Fibroblast of pulmonary artery (primary cell): Measurements from ENCODE around the gene PKD2.

ENCODE experiments used
- DNase-seq: peaks from one replicate; pipeline ENCODE4 v3.0.0-alpha.2; 2010; ENCODE audit warnings: low read depth
- H3K4me3 ChIP-seq: replicated peaks from 2 replicates; pipeline ENCODE4 v1.5.1; 2011; ENCODE audit warnings: low read depth, mild to moderate bottlenecking, control low read depth, low read length, moderate library complexity
- TF ChIP-seq, protein P1 (sequence below): IDR thresholded peaks from 2 replicates; pipeline ENCODE4 v1.5.1; 2011; ENCODE audit warnings: mild to moderate bottlenecking, control low read depth, low read length, inconsistent platforms; ENCODE audit errors: missing control alignments

PKD2 gene

DNA sequence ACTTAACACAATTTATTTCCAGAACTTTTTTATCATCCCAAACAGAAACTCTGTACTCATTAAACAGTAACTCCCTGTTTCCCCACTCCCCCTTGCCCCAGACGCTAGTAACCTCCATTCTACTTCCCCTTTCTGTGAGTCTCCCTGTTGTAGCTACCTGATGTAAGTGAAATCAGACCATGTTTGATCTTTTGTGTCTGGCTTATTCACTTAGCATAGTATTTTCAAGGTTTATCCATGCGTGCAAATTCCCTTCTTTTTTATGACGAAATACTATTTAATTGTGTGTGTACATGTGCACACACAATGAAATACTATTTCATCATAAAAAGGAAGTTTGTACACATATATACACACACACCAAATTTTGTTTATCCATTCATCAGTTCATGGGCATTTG is 5.2 kb downstream of the PKD2 start:
- no peak overlapping the region for H3K4me3 ChIP-seq
- TF ChIP-seq, protein P1, sequence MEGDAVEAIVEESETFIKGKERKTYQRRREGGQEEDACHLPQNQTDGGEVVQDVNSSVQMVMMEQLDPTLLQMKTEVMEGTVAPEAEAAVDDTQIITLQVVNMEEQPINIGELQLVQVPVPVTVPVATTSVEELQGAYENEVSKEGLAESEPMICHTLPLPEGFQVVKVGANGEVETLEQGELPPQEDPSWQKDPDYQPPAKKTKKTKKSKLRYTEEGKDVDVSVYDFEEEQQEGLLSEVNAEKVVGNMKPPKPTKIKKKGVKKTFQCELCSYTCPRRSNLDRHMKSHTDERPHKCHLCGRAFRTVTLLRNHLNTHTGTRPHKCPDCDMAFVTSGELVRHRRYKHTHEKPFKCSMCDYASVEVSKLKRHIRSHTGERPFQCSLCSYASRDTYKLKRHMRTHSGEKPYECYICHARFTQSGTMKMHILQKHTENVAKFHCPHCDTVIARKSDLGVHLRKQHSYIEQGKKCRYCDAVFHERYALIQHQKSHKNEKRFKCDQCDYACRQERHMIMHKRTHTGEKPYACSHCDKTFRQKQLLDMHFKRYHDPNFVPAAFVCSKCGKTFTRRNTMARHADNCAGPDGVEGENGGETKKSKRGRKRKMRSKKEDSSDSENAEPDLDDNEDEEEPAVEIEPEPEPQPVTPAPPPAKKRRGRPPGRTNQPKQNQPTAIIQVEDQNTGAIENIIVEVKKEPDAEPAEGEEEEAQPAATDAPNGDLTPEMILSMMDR = no peak
- DNase-seq = no peak

DNA sequence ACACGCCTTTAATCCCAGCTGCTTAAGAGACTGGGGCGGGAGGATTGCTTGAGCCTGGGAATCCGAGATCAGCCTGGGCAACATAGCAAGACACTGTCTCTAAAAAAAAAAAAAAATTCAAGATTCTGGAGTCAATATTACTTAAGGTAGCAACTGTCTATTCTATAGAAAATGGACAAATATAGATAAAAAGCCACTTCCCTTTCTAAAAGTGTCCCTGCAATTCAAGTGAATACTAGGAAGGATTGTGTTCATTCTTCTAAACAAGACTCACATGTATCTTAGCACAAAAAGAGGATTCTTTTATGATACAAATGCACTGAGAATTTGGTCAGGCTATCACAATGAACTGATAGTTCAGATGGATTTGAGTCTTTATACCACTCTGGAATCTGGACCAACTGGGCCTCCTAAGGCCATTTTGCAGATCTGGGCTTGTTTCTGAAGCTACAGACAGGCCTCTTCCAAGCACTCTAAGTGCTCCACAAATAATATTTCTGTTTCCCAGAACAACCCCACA is 7.0 kb downstream of the PKD2 start:
- H3K4me3 ChIP-seq = no peak overlapping the region
- no peak for DNase-seq
- TF ChIP-seq, protein P1 = no peak

DNA sequence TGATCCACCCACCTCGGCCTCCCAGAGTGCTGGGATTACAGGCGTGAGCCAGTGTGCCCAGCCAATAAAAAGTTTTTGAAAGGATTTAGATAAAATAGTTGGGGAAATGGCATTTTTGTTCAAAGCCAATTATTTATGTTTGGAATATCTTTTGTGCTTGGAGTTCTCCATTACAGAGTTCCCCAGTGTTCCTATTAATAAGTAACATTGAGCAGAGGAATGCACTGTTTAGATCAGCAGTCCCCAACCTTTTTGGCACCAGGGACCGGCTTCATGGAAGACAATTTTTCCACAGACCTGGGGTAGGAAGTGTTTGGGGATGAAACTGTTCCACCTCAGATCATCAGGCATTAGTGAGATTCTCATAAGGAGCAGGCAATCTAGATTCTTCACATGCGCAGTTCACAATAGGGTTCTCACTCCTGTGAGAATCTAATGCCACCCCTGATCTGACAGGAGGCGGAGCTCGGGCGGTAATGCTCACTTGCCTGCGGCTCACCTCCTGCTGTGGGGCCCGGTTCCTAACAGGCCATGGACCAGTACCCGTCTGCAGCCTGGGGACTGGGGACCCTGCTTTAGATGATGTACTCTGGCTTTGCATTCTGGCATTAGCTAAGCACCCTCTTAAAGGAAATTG is 8.3 kb downstream of the PKD2 start:
- DNase-seq = no peak
- no peak overlapping the region for H3K4me3 ChIP-seq
- TF ChIP-seq, protein P1 = no peak

DNA sequence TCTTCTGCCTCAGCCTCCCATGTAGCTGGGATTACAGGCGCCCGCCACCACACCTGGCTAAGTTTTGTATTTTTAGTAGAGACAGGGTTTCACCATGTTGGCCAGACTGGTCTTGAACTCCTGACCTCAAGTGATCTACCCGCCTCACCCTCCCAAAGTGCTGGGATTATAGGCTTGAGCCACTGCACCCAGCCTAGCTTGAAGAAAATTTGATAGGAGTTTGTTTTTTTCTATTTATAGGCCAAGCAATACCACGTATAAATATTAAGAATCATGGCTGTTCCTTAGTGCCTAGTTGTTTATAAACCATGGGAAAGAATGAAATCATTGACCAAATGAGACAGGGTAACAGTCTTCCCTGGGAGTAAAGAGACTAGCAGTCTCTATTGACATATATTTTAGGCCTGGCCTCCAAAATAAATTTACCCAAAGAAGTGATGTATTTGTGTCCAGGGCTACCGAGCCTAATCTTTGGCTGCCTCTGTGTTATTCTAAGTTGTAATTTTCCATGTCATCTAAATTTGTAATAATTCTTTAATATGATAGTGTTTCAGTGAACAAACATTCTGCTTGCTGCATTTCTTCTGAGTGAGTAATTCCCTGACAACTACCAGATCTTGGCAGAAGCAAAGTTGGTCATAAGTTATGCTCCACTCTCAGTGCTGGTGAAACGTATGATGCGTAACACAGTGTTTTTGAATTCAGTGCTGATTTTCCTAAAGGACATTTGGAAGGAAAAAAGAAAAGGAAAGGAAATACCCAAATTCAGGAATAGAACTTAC is 10.3 kb downstream of the PKD2 start:
- H3K4me3 ChIP-seq = no peak overlapping the region
- TF ChIP-seq, protein P1 = no peak

DNA sequence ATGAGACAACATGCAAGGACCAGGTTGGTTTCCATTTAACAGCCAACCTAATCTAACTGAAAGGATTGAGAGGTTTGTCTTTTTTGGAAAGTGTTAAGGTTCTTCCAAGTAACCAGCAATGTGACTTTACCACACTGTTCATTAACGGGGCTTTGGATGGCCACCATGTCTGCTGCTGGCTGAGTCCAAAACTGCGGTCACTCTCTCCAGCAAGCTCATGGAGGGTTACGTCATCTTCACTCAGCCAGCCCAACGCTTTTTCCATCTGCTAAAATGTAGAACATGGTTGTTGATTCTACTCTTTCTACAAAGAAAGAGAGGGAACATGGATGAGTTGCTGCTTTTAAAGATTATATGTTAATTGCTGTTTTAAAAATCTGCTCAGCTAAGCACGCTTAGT is 11.0 kb downstream of the PKD2 start:
- TF ChIP-seq, protein P1 = no peak
- H3K4me3 ChIP-seq = peak overlapping the region; percentile 29
- peak; percentile 69 for DNase-seq

More for the DNA sequence above, 10.3 kb downstream of the PKD2 start:
- peak; percentile 97 for DNase-seq

DNA sequence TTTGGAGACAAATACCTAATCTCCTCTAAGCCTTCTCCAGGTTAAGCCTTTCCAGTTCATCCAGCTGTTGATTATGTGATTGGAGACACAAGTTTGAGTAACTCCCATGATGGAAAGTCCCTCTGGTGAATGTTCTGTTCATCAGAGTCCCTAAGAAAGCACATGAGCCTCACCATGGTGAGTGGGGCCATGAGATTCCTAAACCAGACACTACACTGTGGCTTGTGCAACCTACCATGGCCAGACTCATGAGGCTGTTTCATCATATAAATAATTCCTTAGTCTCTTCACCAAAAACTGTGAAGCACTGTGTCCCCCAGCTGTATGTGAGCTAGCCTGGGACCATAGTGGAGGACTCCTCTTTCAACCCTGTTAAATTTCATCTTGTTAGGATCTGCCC is 14.4 kb downstream of the PKD2 start:
- TF ChIP-seq, protein P1 = no peak
- peak; percentile 35 for DNase-seq
- no peak overlapping the region for H3K4me3 ChIP-seq
